H9 (cell line): ENCODE results near the gene FOXP2. TPM values are rescaled to one million over a fixed set of nuclear protein-coding genes. Genes with fewer than 3 reads are reported as not detected.
"Not testable (repeated sequence)": the region's sequence is repeated elsewhere in the genome, so short reads cannot be mapped to it uniquely, and the experiment has no call there.

Experiments used
- DNase-seq: peaks from one replicate; pipeline ENCODE4 v3.0.0-alpha.2; 2017
- H2AFZ ChIP-seq: one replicate; pipeline ENCODE4 v1.6.1; 2013; ENCODE audit warnings: mild to moderate bottlenecking, low read length, control low read depth, moderate library complexity
- H2AK5ac ChIP-seq: 2 replicates; pipeline ENCODE4 v1.6.1; 2013; ENCODE audit warnings: low read length, control low read depth, mixed read lengths; ENCODE audit not compliant: insufficient read length
- H2BK120ac ChIP-seq: one replicate; pipeline ENCODE4 v1.6.1; 2013; ENCODE audit warnings: low read depth, mild to moderate bottlenecking, low read length, control low read depth, inconsistent platforms; ENCODE audit not compliant: poor library complexity, severe bottlenecking
- H2BK12ac ChIP-seq: 2 replicates; pipeline ENCODE4 v1.6.1; 2013; ENCODE audit warnings: low read length, control low read depth, mixed read lengths, low read depth; ENCODE audit not compliant: insufficient read length
- H2BK15ac ChIP-seq: 2 replicates; pipeline ENCODE4 v1.6.1; 2013; ENCODE audit warnings: low read depth, low read length, control low read depth
- H2BK20ac ChIP-seq: one replicate; pipeline ENCODE4 v1.6.1; 2013; ENCODE audit warnings: low read depth, mild to moderate bottlenecking, low read length, control low read depth, inconsistent platforms; ENCODE audit not compliant: poor library complexity, severe bottlenecking
- H2BK5ac ChIP-seq: 2 replicates; pipeline ENCODE4 v1.6.1; 2013; ENCODE audit warnings: low read length, control low read depth, mixed read lengths; ENCODE audit not compliant: insufficient read length
- H3K14ac ChIP-seq: 2 replicates; pipeline ENCODE4 v1.6.1; 2013; ENCODE audit warnings: low read length, control low read depth; ENCODE audit not compliant: insufficient read depth
- H3K18ac ChIP-seq: 2 replicates; pipeline ENCODE4 v1.6.1; 2013; ENCODE audit warnings: low read depth, mild to moderate bottlenecking, mixed read lengths, low read length, control low read depth; ENCODE audit not compliant: insufficient read length
- H3K23ac ChIP-seq: 2 replicates; pipeline ENCODE4 v1.6.1; 2013; ENCODE audit warnings: low read length, control low read depth, mixed read lengths, low read depth; ENCODE audit not compliant: insufficient read length
- H3K23me2 ChIP-seq: 2 replicates; pipeline ENCODE4 v1.6.1; 2013; ENCODE audit warnings: low read depth, mild to moderate bottlenecking, mixed read lengths, low read length, control low read depth; ENCODE audit not compliant: insufficient read length, poor library complexity, severe bottlenecking
- H3K27ac ChIP-seq: 2 replicates; pipeline ENCODE4 v1.5.1; 2013; ENCODE audit warnings: low read length, control low read depth, mixed read lengths, low read depth; ENCODE audit not compliant: insufficient read length
- H3K27me3 ChIP-seq: 2 replicates; pipeline ENCODE4 v1.6.1; 2013; ENCODE audit warnings: low read length, control low read depth, inconsistent platforms; ENCODE audit not compliant: insufficient read depth
- H3K4ac ChIP-seq: 2 replicates; pipeline ENCODE4 v1.6.1; 2013; ENCODE audit warnings: low read depth, mild to moderate bottlenecking, control low read depth, inconsistent platforms, low read length, moderate library complexity
- H3K4me1 ChIP-seq: 2 replicates; pipeline ENCODE4 v1.6.1; 2013; ENCODE audit warnings: low read length, control low read depth, inconsistent platforms; ENCODE audit not compliant: insufficient read depth
- H3K4me2 ChIP-seq: 2 replicates; pipeline ENCODE4 v1.6.1; 2013; ENCODE audit warnings: low read length, control low read depth, mixed read lengths; ENCODE audit not compliant: insufficient read length, insufficient read depth
- H3K56ac ChIP-seq: 2 replicates; pipeline ENCODE4 v1.6.1; 2013; ENCODE audit warnings: low read depth, mild to moderate bottlenecking, mixed read lengths, low read length, control low read depth; ENCODE audit not compliant: insufficient read length
- H3K79me1 ChIP-seq: 2 replicates; pipeline ENCODE4 v1.6.1; 2013; ENCODE audit warnings: low read depth, mild to moderate bottlenecking, moderate library complexity, low read length, control low read depth, inconsistent platforms; ENCODE audit not compliant: insufficient read depth, poor library complexity, severe bottlenecking
- H3K79me2 ChIP-seq: 2 replicates; pipeline ENCODE4 v1.6.1; 2013; ENCODE audit warnings: low read length, control low read depth, inconsistent platforms; ENCODE audit not compliant: insufficient read depth
- H3K9ac ChIP-seq: 2 replicates; pipeline ENCODE4 v1.6.1; 2013; ENCODE audit warnings: low read length, control low read depth, mixed read lengths; ENCODE audit not compliant: insufficient read length; ENCODE audit errors: extremely low read depth
- H3K9me3 ChIP-seq: one replicate; pipeline ENCODE4 v1.6.1; 2013; ENCODE audit warnings: low read depth, low read length, inconsistent platforms; ENCODE audit not compliant: control insufficient read depth
- H3T11ph ChIP-seq: one replicate; pipeline ENCODE4 v1.6.1; 2013; ENCODE audit warnings: mild to moderate bottlenecking, low read length, control low read depth, inconsistent platforms
- H4K20me1 ChIP-seq: one replicate; pipeline ENCODE4 v1.6.1; 2013; ENCODE audit not compliant: control insufficient read depth, insufficient read length, insufficient read depth
- H4K5ac ChIP-seq: 2 replicates; pipeline ENCODE4 v1.6.1; 2013; ENCODE audit warnings: low read depth, mild to moderate bottlenecking, mixed read lengths, low read length, control low read depth; ENCODE audit not compliant: insufficient read length
- H4K8ac ChIP-seq: replicated peaks from 2 replicates; pipeline ENCODE4 v1.6.1; 2013; ENCODE audit warnings: low read length, control low read depth, mixed read lengths, low read depth; ENCODE audit not compliant: insufficient read length
- H4K91ac ChIP-seq: 2 replicates; pipeline ENCODE4 v1.6.1; 2013; ENCODE audit warnings: low read depth, mild to moderate bottlenecking, moderate library complexity, mixed read lengths, low read length, control low read depth; ENCODE audit not compliant: insufficient read length
- H3K27ac Mint-ChIP-seq, 3 experiments: 2 replicates in 2 of 3; 3 replicates in 1 of 3; pipeline ENCODE4 v1.8.0; 2020 to 2021; ENCODE audit warnings: mixed read lengths in 3 of 3, mild to moderate bottlenecking in 1 of 3, moderate library complexity in 1 of 3
- H3K27me3 Mint-ChIP-seq: 2 replicates; pipeline ENCODE4 v1.8.0; 2021; ENCODE audit warnings: low read depth, mild to moderate bottlenecking, moderate library complexity, mixed read lengths
- H3K36me3 Mint-ChIP-seq, 3 experiments: 2 replicates in 2 of 3; 3 replicates in 1 of 3; pipeline ENCODE4 v1.8.0; 2020 to 2021; ENCODE audit warnings: low read depth in 3 of 3, mixed read lengths in 3 of 3; ENCODE audit not compliant: insufficient read depth in 1 of 3
- H3K4me1 Mint-ChIP-seq, 2 experiments: 2 replicates each; pipeline ENCODE4 v1.8.0; 2020; ENCODE audit warnings: mixed read lengths in 2 of 2
- H3K4me3 Mint-ChIP-seq, 2 experiments: 2 replicates in 1 of 2; 3 replicates in 1 of 2; pipeline ENCODE4 v1.8.0; 2020 to 2021; ENCODE audit warnings: mild to moderate bottlenecking in 2 of 2, mixed read lengths in 2 of 2, moderate library complexity in 1 of 2
- H3K9me3 Mint-ChIP-seq, 2 experiments: 2 replicates in 1 of 2; 3 replicates in 1 of 2; pipeline ENCODE4 v1.8.0; 2020; ENCODE audit warnings: mild to moderate bottlenecking in 2 of 2, mixed read lengths in 2 of 2, moderate library complexity in 1 of 2
- CTCF ChIP-seq: fragments of 200-600 bp; sonication (generic); conservative IDR thresholded peaks from 3 replicates; pipeline ENCODE4 v1.8.0; 2021; ENCODE audit warnings: antibody characterized with exemption, mild to moderate bottlenecking
- WGBS: extraction: QIAGEN DNeasy Blood & Tissue Kit; methylation state at CpG from one replicate; pipeline ENCODE4 v1.1.7; 2013; ENCODE audit warnings: missing lambda C conversion rate, low lambda C conversion rate, mixed read lengths; ENCODE audit not compliant: insufficient read length; ENCODE audit errors: extremely low coverage; 5-methylcytosine and 5-hydroxymethylcytosine counted together
- total RNA-seq: library from RNA; stranded (reverse); gene quantifications from 2 replicates; pipeline ENCODE4 v1.2.1, GENCODE V29; 2021

Gene FOXP2
- total RNA-seq, 1 experiment from 2014 or later: not detected

- H3K9me3 Mint-ChIP-seq: peaks cover 20 to 22% of the 10 kb centered on the region in 2 experiments
- no peak overlapping the region for H3K14ac ChIP-seq
Measured at GRCh38 chr7:114488696-114489095, 74.1 kb downstream of the FOXP2 start.

GRCh38 chr7:114497491-114497890 lies 82.9 kb downstream of the FOXP2 start:
- H3K27me3 Mint-ChIP-seq, H2BK12ac ChIP-seq, H3K79me1 ChIP-seq, H3K9me3 Mint-ChIP-seq, H2BK20ac ChIP-seq, H3K9me3 ChIP-seq, H3K9ac ChIP-seq, H3K56ac ChIP-seq, H3K14ac ChIP-seq, H3K4ac ChIP-seq, H4K5ac ChIP-seq, H4K91ac ChIP-seq, H4K8ac ChIP-seq, H2AK5ac ChIP-seq, H3K4me2 ChIP-seq, H3K4me1 ChIP-seq, H3K23me2 ChIP-seq, H2BK120ac ChIP-seq, H3K4me3 Mint-ChIP-seq, DNase-seq, H3K27ac Mint-ChIP-seq, H3K4me1 Mint-ChIP-seq, H3K79me2 ChIP-seq, H3K27ac ChIP-seq, H3K23ac ChIP-seq, H3K36me3 Mint-ChIP-seq, H3T11ph ChIP-seq, H2AFZ ChIP-seq, H3K27me3 ChIP-seq, H2BK15ac ChIP-seq, H3K18ac ChIP-seq, H4K20me1 ChIP-seq, H2BK5ac ChIP-seq: not testable (repeated sequence)
- WGBS: no CpG with 5 or more reads among the region's 1 CpG

More at GRCh38 chr7:114488696-114489095, 74.1 kb downstream of the FOXP2 start:
- H3K4ac ChIP-seq: no peak overlapping the region
- H3T11ph ChIP-seq: no peak overlapping the region
- no peak overlapping the region for H2BK120ac ChIP-seq
- Mint-ChIP-seq H3K4me3 (no peak overlapping the region), H3K4me1 (no peaks in the 10 kb centered on the region), H3K27ac (no peak overlapping the region), H3K27me3 (no peaks in the 10 kb centered on the region), H3K36me3 (peaks cover 6 to 16% (median 8%) of the 10 kb centered on the region in 3 experiments)
- WGBS: no CpG with 5 or more reads among the region's 2 CpGs
- H4K8ac ChIP-seq: no peak overlapping the region
- no peak overlapping the region for H3K18ac ChIP-seq
- no peak overlapping the region for H3K4me2 ChIP-seq
- H3K23me2 ChIP-seq: no peaks in the 10 kb centered on the region
- H4K20me1 ChIP-seq: no peaks in the 10 kb centered on the region
- no peaks in the 10 kb centered on the region for H3K27me3 ChIP-seq
- no peak overlapping the region for H4K91ac ChIP-seq
- no peak overlapping the region for H2AK5ac ChIP-seq
- no peak overlapping the region for H2AFZ ChIP-seq
- no peak overlapping the region for H3K27ac ChIP-seq
- no peak overlapping the region for H2BK12ac ChIP-seq
- H4K5ac ChIP-seq: no peak overlapping the region
- DNase-seq: no peak
- H2BK20ac ChIP-seq: no peak overlapping the region
- no peak overlapping the region for H3K23ac ChIP-seq
- TF ChIP-seq CTCF: no peak
- no peaks in the 10 kb centered on the region for H3K79me1 ChIP-seq
- H3K9me3 ChIP-seq: no peaks in the 10 kb centered on the region
- H3K56ac ChIP-seq: no peak overlapping the region
- no peak overlapping the region for H2BK15ac ChIP-seq
- no peaks in the 10 kb centered on the region for H3K4me1 ChIP-seq
- no peaks in the 10 kb centered on the region for H3K79me2 ChIP-seq
- H3K9ac ChIP-seq: no peak overlapping the region
- no peak overlapping the region for H2BK5ac ChIP-seq
